Neural progenitor cell (in vitro differentiated cells): Measurements from ENCODE around the gene BCL2L13.

Experiments used
- EZH2 ChIP-seq: fragments of 200-600 bp; sonication (generic); IDR thresholded peaks from 2 replicates; pipeline ENCODE4 v1.6.1; 2017; ENCODE audit warnings: antibody characterized with exemption, mild to moderate bottlenecking, moderate library complexity
- EZH2phosphoT487 ChIP-seq: fragments of 200-600 bp; sonication (generic); IDR thresholded peaks from 2 replicates; pipeline ENCODE4 v1.6.1; 2017; ENCODE audit warnings: antibody characterized with exemption
- TF ChIP-seq, protein P1 (sequence below): fragments of 200-600 bp; sonication (generic); IDR thresholded peaks from 2 replicates; pipeline ENCODE4 v1.5.1; 2017; ENCODE audit warnings: antibody characterized with exemption, mild to moderate bottlenecking

DNA sequence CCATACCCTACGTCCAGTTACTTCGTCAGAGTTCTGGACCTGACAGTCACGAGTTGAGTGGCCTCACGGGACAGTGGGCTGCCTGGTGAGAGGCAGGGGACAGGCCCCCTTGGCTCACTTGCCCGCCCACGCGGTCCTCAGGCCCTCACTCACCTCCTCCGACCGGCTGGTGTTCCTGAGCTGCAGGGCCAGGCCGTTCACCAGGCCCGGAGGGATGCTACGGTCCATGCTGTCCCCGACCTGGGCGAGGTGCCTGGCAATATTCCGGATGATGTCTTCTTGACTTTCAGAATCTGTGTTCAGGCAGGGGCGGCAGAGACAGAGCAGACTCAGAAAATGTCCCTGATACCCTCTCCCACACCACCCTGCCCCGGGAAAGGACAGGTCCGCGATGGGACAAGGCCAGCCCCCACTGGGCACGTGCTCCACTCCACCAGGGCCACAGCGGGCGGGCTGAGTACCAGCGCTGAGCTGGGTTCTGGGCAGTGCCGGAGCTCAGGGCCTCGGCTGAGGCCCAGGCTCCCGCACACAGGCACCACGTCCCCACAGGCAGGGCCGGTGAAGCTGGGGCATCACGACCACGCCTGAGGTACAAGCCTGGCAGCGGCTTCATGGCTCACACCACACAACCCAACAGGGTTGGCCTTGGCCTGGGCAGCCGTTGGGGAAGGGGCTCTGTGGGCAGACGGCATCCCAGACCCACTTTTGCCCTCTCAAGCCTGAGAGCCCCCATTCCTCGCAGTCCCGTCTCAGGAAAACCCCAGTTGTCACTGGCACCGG lies 100.8 kb downstream of the BCL2L13 start:
- TF ChIP-seq, protein P1, sequence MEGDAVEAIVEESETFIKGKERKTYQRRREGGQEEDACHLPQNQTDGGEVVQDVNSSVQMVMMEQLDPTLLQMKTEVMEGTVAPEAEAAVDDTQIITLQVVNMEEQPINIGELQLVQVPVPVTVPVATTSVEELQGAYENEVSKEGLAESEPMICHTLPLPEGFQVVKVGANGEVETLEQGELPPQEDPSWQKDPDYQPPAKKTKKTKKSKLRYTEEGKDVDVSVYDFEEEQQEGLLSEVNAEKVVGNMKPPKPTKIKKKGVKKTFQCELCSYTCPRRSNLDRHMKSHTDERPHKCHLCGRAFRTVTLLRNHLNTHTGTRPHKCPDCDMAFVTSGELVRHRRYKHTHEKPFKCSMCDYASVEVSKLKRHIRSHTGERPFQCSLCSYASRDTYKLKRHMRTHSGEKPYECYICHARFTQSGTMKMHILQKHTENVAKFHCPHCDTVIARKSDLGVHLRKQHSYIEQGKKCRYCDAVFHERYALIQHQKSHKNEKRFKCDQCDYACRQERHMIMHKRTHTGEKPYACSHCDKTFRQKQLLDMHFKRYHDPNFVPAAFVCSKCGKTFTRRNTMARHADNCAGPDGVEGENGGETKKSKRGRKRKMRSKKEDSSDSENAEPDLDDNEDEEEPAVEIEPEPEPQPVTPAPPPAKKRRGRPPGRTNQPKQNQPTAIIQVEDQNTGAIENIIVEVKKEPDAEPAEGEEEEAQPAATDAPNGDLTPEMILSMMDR, result no peak
- TF ChIP-seq EZH2, result no peak
- no peak for TF ChIP-seq EZH2phosphoT487
